COLO829 (cell line): ENCODE measurements around the gene COL4A6.

Source experiments
- DNase-seq: peaks from one replicate; pipeline ENCODE4 v3.0.0; 2012; ENCODE audit warnings: low spot score

COL4A6 gene

GRCh38 chrX:108156934-108157466 lies 281.2 kb downstream of the COL4A6 start:
- no peak for DNase-seq

- no peak for DNase-seq
Observed at GRCh38 chrX:108156082-108156481, 282.1 kb downstream of the COL4A6 start.

- no peak for DNase-seq
Observed at GRCh38 chrX:108148524-108148923, 289.7 kb downstream of the COL4A6 start.

GRCh38 chrX:108138814-108139702 lies 299.2 kb downstream of the COL4A6 start:
- DNase-seq = no peak

GRCh38 chrX:108134724-108135123 lies 303.5 kb downstream of the COL4A6 start:
- no peak for DNase-seq

GRCh38 chrX:108132876-108133275 lies 305.3 kb downstream of the COL4A6 start:
- DNase-seq = no peak

- DNase-seq = no peak
Observed at GRCh38 chrX:108132034-108132433, 306.2 kb downstream of the COL4A6 start.

GRCh38 chrX:108131471-108131870 lies 306.8 kb downstream of the COL4A6 start:
- no peak for DNase-seq

- DNase-seq = no peak
Observed at GRCh38 chrX:108130889-108131288, 307.3 kb downstream of the COL4A6 start.

- DNase-seq = no peak
Observed at GRCh38 chrX:108127152-108127551, 311.1 kb downstream of the COL4A6 start.

GRCh38 chrX:108126661-108127060 lies 311.6 kb downstream of the COL4A6 start:
- no peak for DNase-seq

GRCh38 chrX:108123591-108124366 lies 314.4 kb downstream of the COL4A6 start:
- no peak for DNase-seq

- peak; percentile 37 for DNase-seq
Observed at GRCh38 chrX:108122748-108123147, 315.5 kb downstream of the COL4A6 start.

- no peak for DNase-seq
Observed at GRCh38 chrX:108121291-108121690, 316.9 kb downstream of the COL4A6 start.

GRCh38 chrX:108117988-108118387 lies 320.2 kb downstream of the COL4A6 start:
- DNase-seq = no peak

- no peak for DNase-seq
Observed at GRCh38 chrX:108114541-108114940, 323.7 kb downstream of the COL4A6 start.
